Neural cell (in vitro differentiated cells): Measurements from ENCODE around the gene ANKS1A. TPM values are rescaled to one million over a fixed set of nuclear protein-coding genes. Genes with fewer than 3 reads are reported as not detected.

Experiments used
- H2AFZ ChIP-seq: fragments of 200-600, 300-800 bp; sonication (generic), shearing (Covaris generic); 2 replicates; pipeline ENCODE4 v1.6.0; 2014; ENCODE audit warnings: low read depth, mild to moderate bottlenecking, antibody characterized with exemption, low read length, moderate library complexity
- H3F3A ChIP-seq: fragments of 200-600 bp; shearing (Covaris generic); 2 replicates; pipeline ENCODE4 v1.6.1; 2016; ENCODE audit warnings: mild to moderate bottlenecking, moderate library complexity, mixed read lengths, antibody characterized with exemption, low read length; ENCODE audit not compliant: insufficient read depth, poor library complexity, severe bottlenecking
- H3K27ac ChIP-seq: fragments of 200-600, 300-800 bp; sonication (generic), shearing (Covaris generic); 2 replicates; pipeline ENCODE4 v1.5.1; 2014; ENCODE audit warnings: mild to moderate bottlenecking, low read length, moderate library complexity
- H3K27me3 ChIP-seq: fragments of 300-800, 200-600 bp; sonication (generic), shearing (Covaris generic); 2 replicates; pipeline ENCODE4 v1.6.0; 2014; ENCODE audit warnings: mild to moderate bottlenecking, low read depth, low read length, moderate library complexity; ENCODE audit not compliant: insufficient read depth
- H3K36me3 ChIP-seq: fragments of 300-800, 200-600 bp; sonication (generic), shearing (Covaris generic); 2 replicates; pipeline ENCODE4 v1.5.1; 2014; ENCODE audit warnings: mild to moderate bottlenecking, antibody characterized with exemption, low read length, moderate library complexity; ENCODE audit not compliant: insufficient read depth
- H3K4me2 ChIP-seq: fragments of 300-800, 200-600 bp; sonication (generic), shearing (Covaris generic); 2 replicates; pipeline ENCODE4 v1.6.0; 2014; ENCODE audit warnings: mild to moderate bottlenecking, low read length
- H3K4me3 ChIP-seq: fragments of 300-800, 200-600 bp; sonication (generic), shearing (Covaris generic); 2 replicates; pipeline ENCODE4 v1.5.1; 2014; ENCODE audit warnings: mild to moderate bottlenecking, low read length, moderate library complexity
- H3K79me2 ChIP-seq: fragments of 200-600 bp; shearing (Covaris generic); replicated peaks from 2 replicates; pipeline ENCODE4 v1.6.0; 2014; ENCODE audit warnings: mild to moderate bottlenecking, low read length, moderate library complexity; ENCODE audit not compliant: insufficient read depth
- H3K9ac ChIP-seq: fragments of 300-800, 200-600 bp; sonication (generic), shearing (Covaris generic); 2 replicates; pipeline ENCODE4 v1.6.1; 2016; ENCODE audit warnings: mild to moderate bottlenecking, low read length, mixed read lengths
- H3K9me2 ChIP-seq: fragments of 200-600 bp; shearing (Covaris generic); 2 replicates; pipeline ENCODE4 v1.6.1; 2016; ENCODE audit warnings: mild to moderate bottlenecking, low read length, mixed read lengths; ENCODE audit not compliant: insufficient read depth
- H3K9me3 ChIP-seq: fragments of 200-600, 300-800 bp; sonication (generic), shearing (Covaris generic); 2 replicates; pipeline ENCODE4 v1.6.1; 2016; ENCODE audit warnings: mild to moderate bottlenecking, mixed run types, low read length, moderate library complexity, mixed read lengths
- H4K20me1 ChIP-seq: fragments of 200-600 bp; shearing (Covaris generic); 2 replicates; pipeline ENCODE4 v1.6.1; 2016; ENCODE audit warnings: mild to moderate bottlenecking, mixed run types; ENCODE audit not compliant: insufficient read depth
- EP300 ChIP-seq: fragments of 450-650 bp; conservative IDR thresholded peaks from 2 replicates; pipeline ENCODE4 v1.6.1; 2014; ENCODE audit warnings: antibody characterized with exemption, mild to moderate bottlenecking, moderate library complexity; ENCODE audit not compliant: poor library complexity, severe bottlenecking
- EZH2 ChIP-seq: fragments of 200-600, 300-800 bp; shearing (Covaris generic), sonication (generic); IDR thresholded peaks from 2 replicates; pipeline ENCODE4 v1.6.1; 2014; ENCODE audit warnings: antibody characterized with exemption, low read length, borderline replicate concordance, mild to moderate bottlenecking; ENCODE audit not compliant: insufficient read depth, poor library complexity, severe bottlenecking
- MXI1 ChIP-seq: fragments of 450-650 bp; conservative IDR thresholded peaks from 2 replicates; pipeline ENCODE4 v1.6.1; 2014; ENCODE audit warnings: antibody characterized with exemption, mild to moderate bottlenecking; ENCODE audit not compliant: poor library complexity, severe bottlenecking
- SMC3 ChIP-seq: fragments of 450-650 bp; conservative IDR thresholded peaks from 2 replicates; pipeline ENCODE4 v1.6.1; 2014; ENCODE audit warnings: antibody characterized with exemption, mild to moderate bottlenecking, moderate library complexity; ENCODE audit not compliant: poor library complexity
- TAF1 ChIP-seq: IDR thresholded peaks from 2 replicates; pipeline ENCODE4 v1.6.1; 2012; ENCODE audit warnings: low read depth
- polyA plus RNA-seq: library from polyadenylated mRNA; depleted of rRNA; stranded (reverse); fragments of >200 nt; gene quantifications from 2 replicates; pipeline ENCODE4 v1.2.3, GENCODE V29; 2014
- TF ChIP-seq, protein P1 (sequence below): IDR thresholded peaks from 2 replicates; pipeline ENCODE4 v1.6.1; 2012; ENCODE audit warnings: borderline replicate concordance
- TF ChIP-seq, protein P2 (sequence below): fragments of 450-650 bp; IDR thresholded peaks from 2 replicates; pipeline ENCODE4 v1.5.1; 2014; ENCODE audit warnings: antibody characterized with exemption, mild to moderate bottlenecking, moderate library complexity; ENCODE audit not compliant: poor library complexity, severe bottlenecking

ANKS1A gene
- polyA plus RNA-seq, 1 donor from 2014 or later, result 22.6 TPM

DNA sequence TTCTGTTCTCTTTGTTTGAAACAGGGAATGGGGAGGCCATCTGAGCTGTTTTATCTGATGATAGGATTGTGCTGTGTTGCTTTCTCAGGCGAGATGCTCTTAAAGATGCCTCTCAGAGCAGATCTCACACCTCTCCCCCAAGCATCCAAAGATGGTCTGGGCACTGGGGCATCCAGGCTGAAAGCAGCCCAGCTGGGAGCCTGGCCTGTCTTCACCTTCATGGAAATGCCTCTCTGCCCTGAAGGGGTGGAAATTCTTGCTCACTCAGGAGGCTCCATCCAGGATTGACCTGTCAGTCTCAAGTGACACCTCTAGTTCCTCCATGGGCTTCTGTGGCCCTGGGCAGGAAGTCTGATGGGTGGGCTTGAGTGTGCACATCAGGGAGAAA lies 165.7 kb downstream of the ANKS1A start:
- Histone ChIP-seq H3K27me3 (no peaks in the 10 kb centered on the region), H3K9me2 (no peaks in the 10 kb centered on the region), H3K9me3 (no peaks in the 10 kb centered on the region), H3K4me2 (no peak overlapping the region), H2AFZ (no peak overlapping the region), H3K36me3 (no peaks in the 10 kb centered on the region), H3K9ac (no peak overlapping the region), H3K27ac (no peak overlapping the region), H3F3A (no peaks in the 10 kb centered on the region), H3K79me2 (no peaks in the 10 kb centered on the region), H4K20me1 (no peaks in the 10 kb centered on the region), H3K4me3 (no peak overlapping the region)
- TF ChIP-seq EP300 (no peak), TAF1 (no peak)

DNA sequence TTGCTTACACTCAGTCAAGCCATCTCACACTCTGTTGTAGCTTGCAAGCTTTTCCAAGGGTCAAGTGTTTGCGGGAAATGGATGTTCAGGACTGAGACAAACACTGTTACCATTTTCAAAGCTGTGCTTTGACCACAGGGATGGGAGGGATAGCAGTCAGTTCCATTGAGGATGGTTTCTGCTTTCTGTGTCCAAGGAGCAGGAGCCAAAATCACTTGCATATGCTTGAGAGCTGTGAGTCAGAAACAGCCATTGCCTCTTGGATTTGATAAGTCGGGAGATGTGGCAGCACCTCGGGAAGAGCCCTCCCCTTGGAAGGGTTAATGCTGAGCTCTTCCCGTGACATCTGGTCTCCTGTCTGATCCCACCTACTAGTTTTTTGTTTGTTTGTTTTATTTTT lies 166.8 kb downstream of the ANKS1A start:
- Histone ChIP-seq H3K27me3 (no peaks in the 10 kb centered on the region), H3K36me3 (no peaks in the 10 kb centered on the region), H3K27ac (no peak overlapping the region), H3K4me3 (no peak overlapping the region), H3K9me3 (no peaks in the 10 kb centered on the region), H3F3A (no peaks in the 10 kb centered on the region), H3K9ac (no peak overlapping the region), H4K20me1 (no peaks in the 10 kb centered on the region), H3K4me2 (no peak overlapping the region), H3K79me2 (no peaks in the 10 kb centered on the region), H3K9me2 (no peaks in the 10 kb centered on the region), H2AFZ (no peak overlapping the region)
- TF ChIP-seq SMC3, result no peak
- TF ChIP-seq EZH2, result no peak
- TF ChIP-seq, protein P1, sequence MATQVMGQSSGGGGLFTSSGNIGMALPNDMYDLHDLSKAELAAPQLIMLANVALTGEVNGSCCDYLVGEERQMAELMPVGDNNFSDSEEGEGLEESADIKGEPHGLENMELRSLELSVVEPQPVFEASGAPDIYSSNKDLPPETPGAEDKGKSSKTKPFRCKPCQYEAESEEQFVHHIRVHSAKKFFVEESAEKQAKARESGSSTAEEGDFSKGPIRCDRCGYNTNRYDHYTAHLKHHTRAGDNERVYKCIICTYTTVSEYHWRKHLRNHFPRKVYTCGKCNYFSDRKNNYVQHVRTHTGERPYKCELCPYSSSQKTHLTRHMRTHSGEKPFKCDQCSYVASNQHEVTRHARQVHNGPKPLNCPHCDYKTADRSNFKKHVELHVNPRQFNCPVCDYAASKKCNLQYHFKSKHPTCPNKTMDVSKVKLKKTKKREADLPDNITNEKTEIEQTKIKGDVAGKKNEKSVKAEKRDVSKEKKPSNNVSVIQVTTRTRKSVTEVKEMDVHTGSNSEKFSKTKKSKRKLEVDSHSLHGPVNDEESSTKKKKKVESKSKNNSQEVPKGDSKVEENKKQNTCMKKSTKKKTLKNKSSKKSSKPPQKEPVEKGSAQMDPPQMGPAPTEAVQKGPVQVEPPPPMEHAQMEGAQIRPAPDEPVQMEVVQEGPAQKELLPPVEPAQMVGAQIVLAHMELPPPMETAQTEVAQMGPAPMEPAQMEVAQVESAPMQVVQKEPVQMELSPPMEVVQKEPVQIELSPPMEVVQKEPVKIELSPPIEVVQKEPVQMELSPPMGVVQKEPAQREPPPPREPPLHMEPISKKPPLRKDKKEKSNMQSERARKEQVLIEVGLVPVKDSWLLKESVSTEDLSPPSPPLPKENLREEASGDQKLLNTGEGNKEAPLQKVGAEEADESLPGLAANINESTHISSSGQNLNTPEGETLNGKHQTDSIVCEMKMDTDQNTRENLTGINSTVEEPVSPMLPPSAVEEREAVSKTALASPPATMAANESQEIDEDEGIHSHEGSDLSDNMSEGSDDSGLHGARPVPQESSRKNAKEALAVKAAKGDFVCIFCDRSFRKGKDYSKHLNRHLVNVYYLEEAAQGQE, result no peak
- no peak for TF ChIP-seq MXI1

DNA sequence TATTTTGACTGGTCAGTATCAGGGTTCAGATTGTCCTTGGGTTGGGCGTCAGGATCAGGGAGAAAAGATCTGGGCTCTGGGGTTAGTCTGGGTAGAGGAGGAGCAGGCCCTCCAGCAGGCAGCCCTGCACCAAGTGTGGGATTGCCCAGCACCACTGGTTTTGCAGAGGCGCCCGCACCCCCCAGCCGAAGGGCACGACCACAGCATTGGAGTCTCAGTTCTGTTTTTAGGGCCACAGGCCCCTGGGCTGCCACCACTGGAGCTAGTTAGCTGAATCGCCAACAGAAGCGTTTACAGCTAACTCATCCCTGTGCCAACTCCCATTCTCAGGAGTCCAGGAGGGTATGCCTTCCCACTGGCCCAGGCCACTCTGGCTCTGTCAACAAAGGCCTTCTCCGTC lies 167.9 kb downstream of the ANKS1A start:
- no peak overlapping the region for H2AFZ ChIP-seq
- no peaks in the 10 kb centered on the region for H3K27me3 ChIP-seq
- no peak overlapping the region for H3K4me3 ChIP-seq
- TF ChIP-seq EZH2 (no peak), EP300 (no peak), SMC3 (no peak)
- TF ChIP-seq, protein P2, sequence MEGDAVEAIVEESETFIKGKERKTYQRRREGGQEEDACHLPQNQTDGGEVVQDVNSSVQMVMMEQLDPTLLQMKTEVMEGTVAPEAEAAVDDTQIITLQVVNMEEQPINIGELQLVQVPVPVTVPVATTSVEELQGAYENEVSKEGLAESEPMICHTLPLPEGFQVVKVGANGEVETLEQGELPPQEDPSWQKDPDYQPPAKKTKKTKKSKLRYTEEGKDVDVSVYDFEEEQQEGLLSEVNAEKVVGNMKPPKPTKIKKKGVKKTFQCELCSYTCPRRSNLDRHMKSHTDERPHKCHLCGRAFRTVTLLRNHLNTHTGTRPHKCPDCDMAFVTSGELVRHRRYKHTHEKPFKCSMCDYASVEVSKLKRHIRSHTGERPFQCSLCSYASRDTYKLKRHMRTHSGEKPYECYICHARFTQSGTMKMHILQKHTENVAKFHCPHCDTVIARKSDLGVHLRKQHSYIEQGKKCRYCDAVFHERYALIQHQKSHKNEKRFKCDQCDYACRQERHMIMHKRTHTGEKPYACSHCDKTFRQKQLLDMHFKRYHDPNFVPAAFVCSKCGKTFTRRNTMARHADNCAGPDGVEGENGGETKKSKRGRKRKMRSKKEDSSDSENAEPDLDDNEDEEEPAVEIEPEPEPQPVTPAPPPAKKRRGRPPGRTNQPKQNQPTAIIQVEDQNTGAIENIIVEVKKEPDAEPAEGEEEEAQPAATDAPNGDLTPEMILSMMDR, result no peak
- H4K20me1 ChIP-seq, result no peaks in the 10 kb centered on the region
- H3K9me2 ChIP-seq, result no peaks in the 10 kb centered on the region
- H3K27ac ChIP-seq, result no peak overlapping the region
- no peak overlapping the region for H3K4me2 ChIP-seq
- no peaks in the 10 kb centered on the region for H3K79me2 ChIP-seq
- no peaks in the 10 kb centered on the region for H3K36me3 ChIP-seq
- H3K9me3 ChIP-seq, result no peaks in the 10 kb centered on the region
- no peak overlapping the region for H3K9ac ChIP-seq
- no peaks in the 10 kb centered on the region for H3F3A ChIP-seq
